NCI-H2227 (cell line): Measurements from ENCODE around the gene CUL7.
"Not testable (repeated sequence)": the region's sequence is repeated elsewhere in the genome, so short reads cannot be mapped to it uniquely, and the experiment has no call there.

Experiments used
- DNase-seq: peaks from one replicate; lab custom pipeline; 2025; ENCODE audit not compliant: unreplicated experiment; lab: John Stamatoyannopoulos, UW

The CUL7 gene

DNA sequence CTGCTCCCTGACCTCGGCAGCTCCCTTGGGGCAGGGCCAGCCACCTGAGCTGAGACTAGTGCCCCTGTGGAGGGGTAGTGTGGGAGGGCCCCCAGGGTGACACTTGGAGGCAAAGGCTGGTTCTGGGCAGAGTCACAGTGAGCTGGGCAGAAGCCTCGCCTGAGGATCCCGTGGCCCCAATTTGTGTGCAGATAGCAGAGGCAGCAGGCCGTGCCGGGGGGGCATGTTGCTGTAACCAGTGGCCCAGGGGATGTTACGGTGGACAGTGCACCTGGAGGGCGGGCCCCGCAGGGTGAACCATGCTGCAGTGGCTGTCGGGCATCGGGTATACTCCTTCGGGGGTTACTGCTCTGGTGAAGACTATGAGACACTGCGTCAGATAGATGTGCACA, 36.7 kb downstream of the CUL7 start:
- no peak for DNase-seq

- DNase-seq = no peak
Observed at GRCh38 chr6:43016176-43016942, 37.3 kb downstream of the CUL7 start.

GRCh38 chr6:43014434-43014909, 39.2 kb downstream of the CUL7 start:
- DNase-seq = peak; percentile 42

DNA sequence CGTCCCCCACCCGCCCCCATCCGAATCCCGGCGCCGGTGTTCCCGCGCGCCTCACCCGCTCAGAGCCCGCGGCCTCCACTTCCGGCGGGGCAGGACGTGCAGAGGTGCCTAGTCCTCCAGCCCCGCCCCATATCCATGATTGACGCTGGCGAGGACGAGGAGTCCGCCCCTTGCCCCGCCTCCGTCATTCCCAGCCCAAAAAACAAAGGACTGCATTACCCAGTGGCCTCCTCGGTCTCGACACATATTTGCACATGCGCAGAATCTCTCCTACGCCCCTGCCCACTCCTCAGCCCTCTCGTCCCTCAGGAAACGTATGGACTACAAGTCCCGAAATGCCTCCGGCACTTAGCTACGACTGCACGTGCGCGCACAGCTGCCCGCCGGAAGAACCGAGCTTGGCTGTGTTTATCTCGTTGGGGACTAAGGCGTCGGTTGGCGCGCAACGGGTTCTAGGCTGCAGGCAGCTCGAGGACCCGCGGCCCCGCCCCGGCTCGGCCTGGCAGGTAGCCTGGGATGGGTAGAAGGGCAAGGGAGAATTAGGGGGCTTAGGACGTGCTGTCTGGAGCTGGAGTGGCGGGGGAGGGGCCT, 39.7 kb downstream of the CUL7 start, which contains the start of the genes KLHDC3 and MEA1:
Gene KLHDC3 (plus strand): TSS at position 407 of the 591 bp plus-strand sequence. CDS start 2,944 bp downstream, outside the sequence.
Gene MEA1 (minus strand): TSS at position 104 of the 591 bp plus-strand sequence. CDS start 133 bp downstream, outside the sequence.
- DNase-seq = peak; percentile 98

DNA sequence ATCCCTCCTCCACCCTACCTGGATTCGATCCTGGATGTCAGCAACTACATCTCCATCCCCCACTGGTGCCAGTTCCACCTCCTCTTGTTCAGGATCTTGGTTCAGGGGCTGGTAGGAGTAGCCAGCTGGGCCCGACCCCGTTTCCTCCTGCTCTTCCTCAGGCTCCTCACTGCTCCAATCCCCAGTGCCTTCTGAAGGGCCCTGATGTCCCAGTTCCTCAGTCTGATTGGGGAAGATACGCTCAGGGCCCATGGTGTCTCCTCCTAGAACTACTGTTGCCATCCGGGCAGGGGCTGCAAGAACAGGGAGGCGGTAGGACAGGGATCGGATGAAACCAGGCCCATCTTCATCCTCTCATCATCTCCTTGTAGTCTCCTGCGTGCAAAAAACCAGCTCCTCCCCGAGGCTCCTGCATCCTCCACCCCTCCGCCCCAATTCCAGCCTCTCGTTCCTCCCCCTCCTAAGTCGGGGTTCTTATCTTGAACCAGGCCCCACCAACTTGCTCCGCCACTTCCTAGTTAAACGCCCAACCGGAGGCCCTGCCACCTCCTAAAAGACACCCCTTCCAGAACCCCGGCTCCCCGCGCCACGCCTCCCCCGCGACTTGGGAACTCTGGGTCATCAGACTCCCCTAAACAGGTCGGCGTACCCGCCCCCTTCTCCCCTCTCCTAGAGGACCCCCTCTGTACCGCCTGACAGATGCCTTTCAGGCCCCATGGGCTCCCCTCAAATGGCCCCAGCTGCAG, 40.4 kb downstream of the CUL7 start:
- no peak for DNase-seq

- DNase-seq = no peak
Observed at GRCh38 chr6:43012364-43012763, 41.3 kb downstream of the CUL7 start.

- no peak for DNase-seq
Observed at GRCh38 chr6:43011207-43011606, 42.4 kb downstream of the CUL7 start.

DNA sequence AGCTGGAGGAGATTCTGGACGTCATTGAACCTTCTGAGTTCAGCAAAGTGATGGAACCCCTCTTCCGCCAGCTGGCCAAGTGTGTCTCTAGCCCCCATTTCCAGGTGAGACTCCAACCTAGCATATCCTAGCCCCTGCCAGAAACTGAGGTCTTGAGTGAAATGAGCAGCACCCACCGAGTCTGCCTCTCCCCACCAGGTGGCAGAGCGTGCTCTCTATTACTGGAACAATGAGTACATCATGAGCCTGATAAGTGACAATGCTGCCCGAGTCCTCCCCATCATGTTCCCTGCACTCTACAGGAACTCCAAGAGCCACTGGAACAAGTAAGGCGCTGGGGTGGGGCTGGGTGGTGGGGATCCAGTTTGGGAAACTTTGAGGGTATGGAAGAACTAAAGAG, 44.5 kb downstream of the CUL7 start:
- DNase-seq = peak; percentile 33

- no peak for DNase-seq
Observed at GRCh38 chr6:43007126-43007525, 46.5 kb downstream of the CUL7 start.

- no peak for DNase-seq
Observed at GRCh38 chr6:43006251-43006650, 47.4 kb downstream of the CUL7 start.

DNA sequence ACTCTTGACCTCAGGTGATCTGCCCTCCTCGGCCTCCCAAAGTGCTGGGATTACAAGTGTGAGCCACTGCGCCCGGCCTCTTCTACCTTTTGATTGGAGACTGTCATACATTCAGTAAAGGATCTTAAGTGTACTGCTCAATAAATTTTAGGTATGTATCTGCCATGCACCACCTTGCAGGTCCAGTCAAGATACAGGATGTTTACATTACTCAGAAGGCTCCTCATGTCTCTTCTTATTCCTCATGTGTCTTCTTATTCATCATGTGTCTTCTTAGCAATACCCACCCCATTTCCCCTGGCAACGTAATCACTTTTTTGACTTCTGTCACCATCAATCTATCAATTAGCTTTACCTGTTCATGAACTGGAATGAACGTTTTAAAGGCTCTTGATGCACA, 47.8 kb downstream of the CUL7 start:
- no peak for DNase-seq

DNA sequence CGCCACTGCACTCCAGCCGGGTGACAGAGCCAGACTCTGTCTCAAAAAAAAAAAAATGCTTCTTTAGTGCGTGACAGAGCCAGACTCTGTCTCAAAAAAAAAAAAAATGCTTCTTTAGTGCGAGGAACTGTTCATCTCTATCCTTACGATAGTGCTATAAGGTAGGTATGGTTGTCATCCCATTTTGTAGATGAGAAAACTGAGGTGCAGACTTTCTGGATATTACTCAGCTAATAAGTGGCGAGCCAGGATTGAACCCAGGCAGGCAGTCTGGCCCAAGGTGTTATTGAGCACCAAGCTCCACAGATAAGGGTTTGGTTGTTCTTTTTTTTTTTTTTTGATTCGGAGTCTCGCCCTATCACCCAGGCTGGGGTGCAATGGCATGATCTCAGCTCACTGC, 51.8 kb downstream of the CUL7 start:
- no peak for DNase-seq

DNA sequence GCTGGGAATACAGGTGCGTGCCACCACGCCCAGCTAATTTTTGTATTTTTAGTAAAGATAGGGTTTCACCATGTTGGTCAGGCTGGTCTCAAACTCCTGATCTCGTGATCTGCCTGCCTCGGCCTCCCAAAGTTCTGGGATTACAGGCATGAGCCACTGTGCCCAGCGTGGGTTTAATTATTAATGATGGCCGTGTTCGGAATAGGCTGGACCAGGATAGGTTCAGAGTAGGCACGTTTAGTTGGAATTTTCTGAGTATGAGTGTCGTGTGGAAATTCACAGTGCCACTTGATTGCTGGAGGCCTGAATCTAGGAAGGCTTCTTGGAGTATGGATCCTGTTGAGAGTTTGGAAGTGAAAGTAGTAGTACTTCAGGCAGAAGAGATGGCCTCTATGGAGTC, 55.4 kb downstream of the CUL7 start:
- not testable (repeated sequence) for DNase-seq

DNA sequence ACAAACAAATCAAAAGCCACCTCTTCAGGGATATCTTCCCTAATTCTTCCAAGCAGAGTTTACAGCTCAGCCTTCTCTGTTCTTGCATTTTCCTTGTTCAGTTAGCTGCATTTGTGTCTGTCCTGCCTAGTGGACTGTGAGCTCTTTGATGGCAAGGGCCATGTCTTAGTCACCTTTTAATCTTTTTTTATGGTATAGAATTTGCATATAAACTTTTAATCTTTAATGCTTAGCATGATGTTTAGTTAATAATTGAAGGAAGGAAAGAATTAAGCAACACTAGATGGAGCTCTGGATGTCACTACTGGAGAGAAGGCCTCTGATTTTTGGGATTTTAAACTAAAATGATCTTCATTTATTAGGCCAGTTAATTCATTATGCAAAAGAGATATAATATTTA, 57.1 kb downstream of the CUL7 start:
- DNase-seq = no peak

DNA sequence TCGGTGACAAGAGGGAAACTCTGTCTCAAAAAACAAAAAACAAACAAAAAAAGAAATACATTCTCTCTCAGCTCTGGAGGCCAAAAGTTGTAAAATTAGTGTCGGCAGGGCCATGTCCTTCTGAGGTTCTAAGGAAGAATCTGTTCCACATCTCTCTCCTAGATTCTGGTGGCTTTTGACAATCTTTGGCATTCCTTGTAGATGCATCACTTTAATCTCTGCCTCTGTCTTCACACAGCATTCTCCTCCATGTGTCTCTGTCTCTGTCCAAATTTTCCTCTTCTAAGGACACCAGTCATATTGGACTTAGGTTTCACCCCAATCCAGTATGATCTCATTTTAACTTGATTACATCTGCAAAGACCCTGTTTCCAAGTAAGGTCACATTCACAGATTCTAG, 60.2 kb downstream of the CUL7 start:
- no peak for DNase-seq

DNA sequence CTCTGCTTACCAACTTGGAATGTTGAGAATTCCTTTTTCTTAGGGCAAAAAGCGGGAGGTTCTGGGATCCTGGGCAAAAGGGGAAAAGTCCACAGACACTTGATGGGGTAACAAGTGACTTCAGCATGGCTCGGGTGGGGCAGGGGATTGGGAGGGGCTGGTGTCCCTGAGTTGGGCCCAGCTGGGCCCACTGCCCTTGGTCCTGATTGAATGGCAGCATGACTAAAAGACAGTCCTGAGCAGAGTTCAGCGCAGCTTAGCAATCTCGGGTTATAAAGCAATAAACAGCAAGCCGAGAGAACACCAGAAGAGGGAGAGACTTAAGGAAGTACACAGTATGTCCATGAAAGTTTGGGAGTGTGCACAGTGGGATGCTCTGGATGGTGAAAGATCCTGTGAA, 63.7 kb downstream of the CUL7 start:
- DNase-seq = no peak

DNA sequence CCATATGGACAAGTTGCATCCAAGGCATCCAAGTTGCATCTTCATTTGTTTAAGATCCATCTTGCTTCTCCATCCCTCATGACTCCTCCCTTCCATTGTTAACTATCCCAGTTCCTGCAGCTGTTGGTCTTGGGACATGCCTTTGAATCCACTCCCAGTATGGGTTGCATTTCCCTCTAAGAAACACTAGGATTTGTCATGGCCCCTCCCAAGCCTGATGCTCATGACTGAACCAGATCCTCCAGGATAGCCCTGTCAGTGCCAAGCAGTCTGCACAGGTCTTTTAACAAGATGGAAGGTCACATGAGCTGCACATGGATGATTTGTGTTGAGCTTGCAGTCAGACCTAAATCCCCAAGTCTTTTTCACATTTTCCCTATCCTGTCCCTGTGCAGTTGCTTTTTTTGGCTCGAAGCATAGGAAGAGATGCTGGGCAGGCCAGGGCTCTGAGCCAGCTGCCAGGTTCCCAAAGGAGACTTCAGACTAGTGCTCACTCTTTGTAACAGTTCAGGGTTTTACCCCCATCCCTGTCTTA, 65.1 kb downstream of the CUL7 start:
- DNase-seq = no peak
